Ectodermal cell (in vitro differentiated cells): ENCODE data around the gene ANKRD30A.
"Not testable (repeated sequence)": the region's sequence is repeated elsewhere in the genome, so short reads cannot be mapped to it uniquely, and the experiment has no call there.

Experiments
- H3K27ac ChIP-seq: 2 replicates; pipeline ENCODE4 v1.7.0; 2013; ENCODE audit warnings: mild to moderate bottlenecking, low read depth, low read length; ENCODE audit not compliant: insufficient read depth, poor library complexity, severe bottlenecking
- H3K27me3 ChIP-seq: 2 replicates; pipeline ENCODE4 v1.7.0; 2013; ENCODE audit warnings: mild to moderate bottlenecking, low read length; ENCODE audit not compliant: insufficient read depth, control insufficient read depth, poor library complexity, severe bottlenecking
- H3K36me3 ChIP-seq: one replicate; pipeline ENCODE4 v1.7.0; 2013; ENCODE audit warnings: low read length; ENCODE audit not compliant: control insufficient read depth, insufficient read depth
- H3K4me1 ChIP-seq: one replicate; pipeline ENCODE4 v1.7.0; 2013; ENCODE audit warnings: low read length; ENCODE audit not compliant: control insufficient read depth, insufficient read depth
- H3K4me3 ChIP-seq: 2 replicates; pipeline ENCODE4 v1.7.0; 2013; ENCODE audit warnings: low read depth, low read length, control low read depth; ENCODE audit not compliant: insufficient read depth
- H3K9me3 ChIP-seq: 2 replicates; pipeline ENCODE4 v1.7.0; 2013; ENCODE audit warnings: mild to moderate bottlenecking, low read length, moderate library complexity; ENCODE audit not compliant: control insufficient read depth
- WGBS, 2 experiments: methylation state at CpG; one replicate each; pipeline ENCODE4 v1.1.7; 2013; ENCODE audit warnings: missing lambda C conversion rate in 2 of 2; 5-methylcytosine and 5-hydroxymethylcytosine counted together

The ANKRD30A gene

GRCh38 chr10:37178296-37178695, 52.9 kb downstream of the ANKRD30A start:
- not testable (repeated sequence) for H3K27ac ChIP-seq, H3K4me3 ChIP-seq

GRCh38 chr10:37182719-37183118, 57.3 kb downstream of the ANKRD30A start:
- not testable (repeated sequence) for H3K27me3 ChIP-seq, H3K9me3 ChIP-seq, H3K4me3 ChIP-seq, H3K36me3 ChIP-seq, H3K4me1 ChIP-seq, H3K27ac ChIP-seq
- WGBS, 2 experiments, result 58 to 87% methylated on average over 3 of the region's 11 CpGs

More at GRCh38 chr10:37178296-37178695, 52.9 kb downstream of the ANKRD30A start:
- not testable (repeated sequence) for H3K36me3 ChIP-seq, H3K27me3 ChIP-seq, H3K9me3 ChIP-seq, H3K4me1 ChIP-seq
- WGBS, 2 experiments, result 74 to 78% methylated on average over 4 of the region's 4 CpGs

- Histone ChIP-seq H3K36me3 (no peaks in the 10 kb centered on the region), H3K4me1 (no peaks in the 10 kb centered on the region), H3K9me3 (peaks cover 6% of the 10 kb centered on the region), H3K4me3 (no peak overlapping the region), H3K27ac (no peak overlapping the region), H3K27me3 (no peaks in the 10 kb centered on the region)
- 85 to 86% methylated on average over 3 of the region's 3 CpGs for WGBS, 2 experiments
These were observed 80.7 kb downstream of the ANKRD30A start for GRCh38 chr10:37206132-37206531.

GRCh38 chr10:37220866-37221265, 95.5 kb downstream of the ANKRD30A start:
- 83 to 92% methylated on average over 1 of the region's 1 CpG for WGBS, 2 experiments
- H3K9me3 ChIP-seq, result peaks cover 8% of the 10 kb centered on the region
- no peaks in the 10 kb centered on the region for H3K36me3 ChIP-seq
- no peak overlapping the region for H3K27ac ChIP-seq
- H3K4me1 ChIP-seq, result no peaks in the 10 kb centered on the region
- H3K27me3 ChIP-seq, result no peaks in the 10 kb centered on the region
- H3K4me3 ChIP-seq, result no peak overlapping the region

- Histone ChIP-seq H3K27ac (no peak overlapping the region), H3K36me3 (no peaks in the 10 kb centered on the region), H3K4me3 (no peak overlapping the region), H3K9me3 (peaks cover 8% of the 10 kb centered on the region), H3K27me3 (no peaks in the 10 kb centered on the region), H3K4me1 (no peaks in the 10 kb centered on the region)
- 13% methylated on average over 2 of the region's 2 CpGs; no CpG with 5 or more reads in 1 of the 2 experiments for WGBS, 2 experiments
These were observed 96.6 kb downstream of the ANKRD30A start for GRCh38 chr10:37222046-37222445.

- no peaks in the 10 kb centered on the region for H3K4me1 ChIP-seq
- H3K27me3 ChIP-seq, result no peaks in the 10 kb centered on the region
- peaks cover 8% of the 10 kb centered on the region for H3K9me3 ChIP-seq
- no peak overlapping the region for H3K4me3 ChIP-seq
- no peak overlapping the region for H3K27ac ChIP-seq
- no peaks in the 10 kb centered on the region for H3K36me3 ChIP-seq
- 87% methylated on average over 2 of the region's 2 CpGs; no CpG with 5 or more reads in 1 of the 2 experiments for WGBS, 2 experiments
These were observed 99.8 kb downstream of the ANKRD30A start for GRCh38 chr10:37225163-37225562.

- H3K4me1 ChIP-seq, result no peaks in the 10 kb centered on the region
- no peaks in the 10 kb centered on the region for H3K27me3 ChIP-seq
- no peaks in the 10 kb centered on the region for H3K36me3 ChIP-seq
- H3K4me3 ChIP-seq, result no peak overlapping the region
- peaks cover 10% of the 10 kb centered on the region for H3K9me3 ChIP-seq
- no peak overlapping the region for H3K27ac ChIP-seq
These were observed 101.1 kb downstream of the ANKRD30A start for GRCh38 chr10:37226524-37226923.

- Histone ChIP-seq H3K9me3 (peaks cover 14% of the 10 kb centered on the region), H3K4me1 (no peaks in the 10 kb centered on the region), H3K36me3 (no peaks in the 10 kb centered on the region), H3K4me3 (no peak overlapping the region), H3K27me3 (no peaks in the 10 kb centered on the region), H3K27ac (no peak overlapping the region)
- 82 to 83% methylated on average over 3 of the region's 3 CpGs for WGBS, 2 experiments
These were observed 109.3 kb downstream of the ANKRD30A start for GRCh38 chr10:37234692-37235091.

GRCh38 chr10:37236093-37236492, 110.7 kb downstream of the ANKRD30A start:
- Histone ChIP-seq H3K27ac (no peak overlapping the region), H3K27me3 (no peaks in the 10 kb centered on the region), H3K4me3 (no peak overlapping the region), H3K9me3 (peaks cover 10% of the 10 kb centered on the region), H3K36me3 (no peaks in the 10 kb centered on the region), H3K4me1 (no peaks in the 10 kb centered on the region)
- WGBS, 2 experiments, result 63 to 72% methylated on average over 2 of the region's 2 CpGs

GRCh38 chr10:37240223-37240622, 114.8 kb downstream of the ANKRD30A start:
- peaks cover 17% of the 10 kb centered on the region for H3K9me3 ChIP-seq
- WGBS, 2 experiments, result 68 to 76% methylated on average over 2 of the region's 2 CpGs
- H3K4me1 ChIP-seq, result no peaks in the 10 kb centered on the region
- H3K27me3 ChIP-seq, result no peaks in the 10 kb centered on the region
- no peaks in the 10 kb centered on the region for H3K36me3 ChIP-seq
- no peak overlapping the region for H3K27ac ChIP-seq
- H3K4me3 ChIP-seq, result no peak overlapping the region

GRCh38 chr10:37246637-37247036, 121.2 kb downstream of the ANKRD30A start:
- Histone ChIP-seq H3K4me3 (no peak overlapping the region), H3K4me1 (no peaks in the 10 kb centered on the region), H3K9me3 (peaks cover 12% of the 10 kb centered on the region), H3K36me3 (no peaks in the 10 kb centered on the region), H3K27me3 (no peaks in the 10 kb centered on the region), H3K27ac (no peak overlapping the region)
- WGBS, 2 experiments, result 50 to 80% methylated on average over 1 to 2 of the region's 2 CpGs
